H9 (cell line): Measurements from ENCODE around the gene KRTAP10-9. TPM values are rescaled to one million over a fixed set of nuclear protein-coding genes. Genes with fewer than 3 reads are reported as not detected.
A peak's percentile ranks its signal among the peaks of the same experiment; 100 is the strongest.

Experiments
- DNase-seq: peaks from one replicate; pipeline ENCODE4 v3.0.0-alpha.2; 2017
- H2AFZ ChIP-seq: one replicate; pipeline ENCODE4 v1.6.1; 2013; ENCODE audit warnings: mild to moderate bottlenecking, low read length, control low read depth, moderate library complexity
- H2AK5ac ChIP-seq: 2 replicates; pipeline ENCODE4 v1.6.1; 2013; ENCODE audit warnings: low read length, control low read depth, mixed read lengths; ENCODE audit not compliant: insufficient read length
- H2BK120ac ChIP-seq: one replicate; pipeline ENCODE4 v1.6.1; 2013; ENCODE audit warnings: low read depth, mild to moderate bottlenecking, low read length, control low read depth, inconsistent platforms; ENCODE audit not compliant: poor library complexity, severe bottlenecking
- H2BK12ac ChIP-seq: 2 replicates; pipeline ENCODE4 v1.6.1; 2013; ENCODE audit warnings: low read length, control low read depth, mixed read lengths, low read depth; ENCODE audit not compliant: insufficient read length
- H2BK15ac ChIP-seq: 2 replicates; pipeline ENCODE4 v1.6.1; 2013; ENCODE audit warnings: low read depth, low read length, control low read depth
- H2BK20ac ChIP-seq: one replicate; pipeline ENCODE4 v1.6.1; 2013; ENCODE audit warnings: low read depth, mild to moderate bottlenecking, low read length, control low read depth, inconsistent platforms; ENCODE audit not compliant: poor library complexity, severe bottlenecking
- H2BK5ac ChIP-seq: 2 replicates; pipeline ENCODE4 v1.6.1; 2013; ENCODE audit warnings: low read length, control low read depth, mixed read lengths; ENCODE audit not compliant: insufficient read length
- H3K14ac ChIP-seq: 2 replicates; pipeline ENCODE4 v1.6.1; 2013; ENCODE audit warnings: low read length, control low read depth; ENCODE audit not compliant: insufficient read depth
- H3K18ac ChIP-seq: 2 replicates; pipeline ENCODE4 v1.6.1; 2013; ENCODE audit warnings: low read depth, mild to moderate bottlenecking, mixed read lengths, low read length, control low read depth; ENCODE audit not compliant: insufficient read length
- H3K23ac ChIP-seq: 2 replicates; pipeline ENCODE4 v1.6.1; 2013; ENCODE audit warnings: low read length, control low read depth, mixed read lengths, low read depth; ENCODE audit not compliant: insufficient read length
- H3K23me2 ChIP-seq: 2 replicates; pipeline ENCODE4 v1.6.1; 2013; ENCODE audit warnings: low read depth, mild to moderate bottlenecking, mixed read lengths, low read length, control low read depth; ENCODE audit not compliant: insufficient read length, poor library complexity, severe bottlenecking
- H3K27ac ChIP-seq: 2 replicates; pipeline ENCODE4 v1.5.1; 2013; ENCODE audit warnings: low read length, control low read depth, mixed read lengths, low read depth; ENCODE audit not compliant: insufficient read length
- H3K27me3 ChIP-seq: 2 replicates; pipeline ENCODE4 v1.6.1; 2013; ENCODE audit warnings: low read length, control low read depth, inconsistent platforms; ENCODE audit not compliant: insufficient read depth
- H3K4ac ChIP-seq: 2 replicates; pipeline ENCODE4 v1.6.1; 2013; ENCODE audit warnings: low read depth, mild to moderate bottlenecking, control low read depth, inconsistent platforms, low read length, moderate library complexity
- H3K4me1 ChIP-seq: 2 replicates; pipeline ENCODE4 v1.6.1; 2013; ENCODE audit warnings: low read length, control low read depth, inconsistent platforms; ENCODE audit not compliant: insufficient read depth
- H3K4me2 ChIP-seq: 2 replicates; pipeline ENCODE4 v1.6.1; 2013; ENCODE audit warnings: low read length, control low read depth, mixed read lengths; ENCODE audit not compliant: insufficient read length, insufficient read depth
- H3K56ac ChIP-seq: 2 replicates; pipeline ENCODE4 v1.6.1; 2013; ENCODE audit warnings: low read depth, mild to moderate bottlenecking, mixed read lengths, low read length, control low read depth; ENCODE audit not compliant: insufficient read length
- H3K79me1 ChIP-seq: 2 replicates; pipeline ENCODE4 v1.6.1; 2013; ENCODE audit warnings: low read depth, mild to moderate bottlenecking, moderate library complexity, low read length, control low read depth, inconsistent platforms; ENCODE audit not compliant: insufficient read depth, poor library complexity, severe bottlenecking
- H3K79me2 ChIP-seq: 2 replicates; pipeline ENCODE4 v1.6.1; 2013; ENCODE audit warnings: low read length, control low read depth, inconsistent platforms; ENCODE audit not compliant: insufficient read depth
- H3K9ac ChIP-seq: 2 replicates; pipeline ENCODE4 v1.6.1; 2013; ENCODE audit warnings: low read length, control low read depth, mixed read lengths; ENCODE audit not compliant: insufficient read length; ENCODE audit errors: extremely low read depth
- H3K9me3 ChIP-seq: one replicate; pipeline ENCODE4 v1.6.1; 2013; ENCODE audit warnings: low read depth, low read length, inconsistent platforms; ENCODE audit not compliant: control insufficient read depth
- H3T11ph ChIP-seq: one replicate; pipeline ENCODE4 v1.6.1; 2013; ENCODE audit warnings: mild to moderate bottlenecking, low read length, control low read depth, inconsistent platforms
- H4K20me1 ChIP-seq: one replicate; pipeline ENCODE4 v1.6.1; 2013; ENCODE audit not compliant: control insufficient read depth, insufficient read length, insufficient read depth
- H4K5ac ChIP-seq: 2 replicates; pipeline ENCODE4 v1.6.1; 2013; ENCODE audit warnings: low read depth, mild to moderate bottlenecking, mixed read lengths, low read length, control low read depth; ENCODE audit not compliant: insufficient read length
- H4K8ac ChIP-seq: replicated peaks from 2 replicates; pipeline ENCODE4 v1.6.1; 2013; ENCODE audit warnings: low read length, control low read depth, mixed read lengths, low read depth; ENCODE audit not compliant: insufficient read length
- H4K91ac ChIP-seq: 2 replicates; pipeline ENCODE4 v1.6.1; 2013; ENCODE audit warnings: low read depth, mild to moderate bottlenecking, moderate library complexity, mixed read lengths, low read length, control low read depth; ENCODE audit not compliant: insufficient read length
- H3K27ac Mint-ChIP-seq, 3 experiments: 2 replicates in 2 of 3; 3 replicates in 1 of 3; pipeline ENCODE4 v1.8.0; 2020 to 2021; ENCODE audit warnings: mixed read lengths in 3 of 3, mild to moderate bottlenecking in 1 of 3, moderate library complexity in 1 of 3
- H3K27me3 Mint-ChIP-seq: 2 replicates; pipeline ENCODE4 v1.8.0; 2021; ENCODE audit warnings: low read depth, mild to moderate bottlenecking, moderate library complexity, mixed read lengths
- H3K36me3 Mint-ChIP-seq, 3 experiments: 2 replicates in 2 of 3; 3 replicates in 1 of 3; pipeline ENCODE4 v1.8.0; 2020 to 2021; ENCODE audit warnings: low read depth in 3 of 3, mixed read lengths in 3 of 3; ENCODE audit not compliant: insufficient read depth in 1 of 3
- H3K4me1 Mint-ChIP-seq, 2 experiments: 2 replicates each; pipeline ENCODE4 v1.8.0; 2020; ENCODE audit warnings: mixed read lengths in 2 of 2
- H3K4me3 Mint-ChIP-seq, 2 experiments: 2 replicates in 1 of 2; 3 replicates in 1 of 2; pipeline ENCODE4 v1.8.0; 2020 to 2021; ENCODE audit warnings: mild to moderate bottlenecking in 2 of 2, mixed read lengths in 2 of 2, moderate library complexity in 1 of 2
- H3K9me3 Mint-ChIP-seq, 2 experiments: 2 replicates in 1 of 2; 3 replicates in 1 of 2; pipeline ENCODE4 v1.8.0; 2020; ENCODE audit warnings: mild to moderate bottlenecking in 2 of 2, mixed read lengths in 2 of 2, moderate library complexity in 1 of 2
- CTCF ChIP-seq: fragments of 200-600 bp; sonication (generic); conservative IDR thresholded peaks from 3 replicates; pipeline ENCODE4 v1.8.0; 2021; ENCODE audit warnings: antibody characterized with exemption, mild to moderate bottlenecking
- WGBS: extraction: QIAGEN DNeasy Blood & Tissue Kit; methylation state at CpG from one replicate; pipeline ENCODE4 v1.1.7; 2013; ENCODE audit warnings: missing lambda C conversion rate, low lambda C conversion rate, mixed read lengths; ENCODE audit not compliant: insufficient read length; ENCODE audit errors: extremely low coverage; 5-methylcytosine and 5-hydroxymethylcytosine counted together
- total RNA-seq: library from RNA; stranded (reverse); gene quantifications from 2 replicates; pipeline ENCODE4 v1.2.1, GENCODE V29; 2021

Gene KRTAP10-9
- total RNA-seq, 1 experiment from 2014 or later, result not detected

- Histone ChIP-seq H4K91ac (no peak overlapping the region), H3K18ac (no peak overlapping the region), H2BK120ac (no peak overlapping the region), H3K4me1 (no peaks in the 10 kb centered on the region), H3K79me2 (no peaks in the 10 kb centered on the region), H3K23ac (no peak overlapping the region), H2AFZ (no peak overlapping the region), H3K27ac (no peak overlapping the region), H3K27me3 (no peaks in the 10 kb centered on the region), H3K23me2 (no peaks in the 10 kb centered on the region), H4K5ac (no peak overlapping the region), H2BK5ac (no peak overlapping the region), H4K20me1 (no peaks in the 10 kb centered on the region), H3K9me3 (peaks cover 9% of the 10 kb centered on the region), H2BK15ac (no peak overlapping the region), H3K14ac (no peak overlapping the region; the same call in 1 of the 2 replicates), H2BK20ac (no peak overlapping the region), H3K79me1 (no peaks in the 10 kb centered on the region), H2BK12ac (no peak overlapping the region), H3K4ac (no peak overlapping the region), H3K4me2 (no peak overlapping the region), H3T11ph (no peak overlapping the region), H4K8ac (no peak overlapping the region), H3K9ac (no peak overlapping the region), H3K56ac (no peak overlapping the region), H2AK5ac (no peak overlapping the region)
- no peak for DNase-seq
- Mint-ChIP-seq H3K27me3 (peaks cover 7% of the 10 kb centered on the region), H3K4me1 (peaks cover 27% of the 10 kb centered on the region in 2 experiments), H3K36me3 (peaks cover 9 to 28% (median 25%) of the 10 kb centered on the region in 3 experiments), H3K9me3 (peaks cover 34 to 42% of the 10 kb centered on the region in 2 experiments), H3K27ac (peak overlapping the region in 1 of 3 experiments; percentile 27; a peak in 1 of 7 replicates), H3K4me3 (no peak overlapping the region)
- WGBS, result no CpG with 5 or more reads among the region's 20 CpGs
- TF ChIP-seq CTCF, result no peak
These were observed 12.7 kb upstream of the KRTAP10-9 start for GRCh38 chr21:44614161-44614631.
